SKM-1 treated with dmso at 0.1 percent for 144 hours (cell line): Measurements from ENCODE around the gene CRISP1.
"Not testable (repeated sequence)": the region's sequence is repeated elsewhere in the genome, so short reads cannot be mapped to it uniquely, and the experiment has no call there.

Experiments
- DNase-seq: peaks from one replicate; lab custom pipeline; 2025; ENCODE audit not compliant: unreplicated experiment; lab: John Stamatoyannopoulos, UW

The CRISP1 gene

DNA sequence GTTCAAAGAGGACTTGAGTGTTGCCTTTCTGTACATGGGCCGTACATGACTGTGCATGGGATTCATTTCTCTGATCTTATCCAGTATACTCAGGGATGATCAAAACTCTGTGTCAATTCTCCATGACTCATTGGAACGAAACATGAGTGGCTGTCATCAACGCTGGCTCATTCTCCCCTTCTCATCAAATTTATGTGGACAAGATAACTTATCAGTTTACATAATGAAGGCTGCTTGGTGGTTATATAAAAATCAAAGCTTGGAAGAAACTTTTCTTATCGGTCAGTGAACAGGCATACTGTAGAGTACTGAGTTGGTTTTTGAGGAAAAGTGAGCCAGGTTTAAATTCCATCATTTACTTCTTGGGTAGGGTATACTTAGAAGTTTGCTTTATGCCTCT is 24.9 kb downstream of the CRISP1 start:
- DNase-seq: no peak

DNA sequence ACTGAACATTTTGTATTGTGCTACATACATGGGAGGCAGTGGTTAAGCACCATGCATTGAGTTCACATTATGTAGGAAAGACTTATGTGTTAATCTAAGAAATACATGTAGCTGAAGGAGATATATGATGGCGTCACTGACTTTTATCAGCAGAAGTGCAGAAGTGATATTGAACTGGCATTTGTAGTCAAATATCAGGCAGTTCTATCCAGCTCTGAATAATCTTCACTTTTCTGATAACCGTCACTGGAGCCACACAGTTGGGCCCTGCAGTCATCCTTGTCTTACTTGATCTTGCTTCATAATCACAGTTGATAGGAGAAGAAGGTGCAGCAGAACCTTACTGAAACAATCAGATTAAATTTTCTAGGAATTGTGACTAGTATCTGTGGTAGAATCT is 26.4 kb downstream of the CRISP1 start:
- DNase-seq: no peak

DNA sequence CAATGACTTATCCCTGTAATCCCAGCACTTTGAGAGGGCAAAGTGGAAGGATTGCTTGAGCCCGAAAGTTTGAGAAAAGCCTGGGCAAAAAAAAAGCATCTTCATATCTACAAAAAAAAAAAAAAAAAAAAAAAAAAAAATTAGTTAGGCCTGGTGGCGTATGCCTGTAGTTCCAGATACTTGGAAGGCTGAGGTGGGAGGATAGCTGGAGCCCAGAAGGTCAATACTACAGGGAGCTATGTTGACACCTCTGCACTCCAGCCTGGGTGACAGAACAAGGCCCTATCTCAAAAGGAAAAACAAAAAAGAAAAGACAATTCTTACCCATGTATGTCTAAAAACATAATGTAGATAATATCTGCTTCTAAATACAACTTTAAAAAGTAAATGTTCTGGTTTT is 27.2 kb downstream of the CRISP1 start:
- DNase-seq: no peak

DNA sequence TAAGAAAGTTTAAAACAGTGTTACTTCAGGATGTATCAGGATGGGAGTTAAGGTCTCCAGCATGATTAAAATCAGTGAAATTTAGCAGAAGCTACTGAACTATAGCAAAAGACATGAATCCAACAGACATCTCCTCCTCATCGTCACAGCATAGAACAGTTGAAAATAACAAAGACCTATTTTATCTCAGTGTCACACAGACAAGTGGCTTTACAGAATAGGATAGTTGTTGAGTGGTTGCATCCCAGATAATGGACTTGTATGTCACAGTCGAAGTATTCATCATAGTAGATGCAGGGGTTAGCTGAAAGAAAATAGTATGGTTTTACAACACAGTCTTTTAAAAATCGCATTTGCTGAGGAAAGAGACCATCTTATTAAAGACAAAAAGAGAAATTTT is 31.2 kb downstream of the CRISP1 start:
- no peak for DNase-seq

DNA sequence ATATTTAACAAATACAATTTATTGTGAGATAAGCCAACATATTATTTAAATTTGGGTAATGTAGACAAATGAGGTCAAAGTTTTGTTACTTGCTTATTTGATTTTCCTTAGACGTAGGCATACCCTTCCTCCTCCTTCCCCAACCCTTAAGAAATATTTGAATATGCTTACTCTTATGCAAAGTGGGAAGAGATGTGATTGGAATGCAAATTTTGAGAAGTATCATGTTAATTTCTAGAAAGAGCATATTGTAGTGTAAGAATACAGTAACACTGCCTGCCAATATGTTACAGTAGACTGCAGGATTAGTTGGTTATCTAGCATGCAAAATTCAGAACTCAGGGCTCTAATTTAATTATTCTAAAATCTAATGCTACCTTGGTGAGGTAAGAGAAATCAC is 32.9 kb downstream of the CRISP1 start:
- no peak for DNase-seq

DNA sequence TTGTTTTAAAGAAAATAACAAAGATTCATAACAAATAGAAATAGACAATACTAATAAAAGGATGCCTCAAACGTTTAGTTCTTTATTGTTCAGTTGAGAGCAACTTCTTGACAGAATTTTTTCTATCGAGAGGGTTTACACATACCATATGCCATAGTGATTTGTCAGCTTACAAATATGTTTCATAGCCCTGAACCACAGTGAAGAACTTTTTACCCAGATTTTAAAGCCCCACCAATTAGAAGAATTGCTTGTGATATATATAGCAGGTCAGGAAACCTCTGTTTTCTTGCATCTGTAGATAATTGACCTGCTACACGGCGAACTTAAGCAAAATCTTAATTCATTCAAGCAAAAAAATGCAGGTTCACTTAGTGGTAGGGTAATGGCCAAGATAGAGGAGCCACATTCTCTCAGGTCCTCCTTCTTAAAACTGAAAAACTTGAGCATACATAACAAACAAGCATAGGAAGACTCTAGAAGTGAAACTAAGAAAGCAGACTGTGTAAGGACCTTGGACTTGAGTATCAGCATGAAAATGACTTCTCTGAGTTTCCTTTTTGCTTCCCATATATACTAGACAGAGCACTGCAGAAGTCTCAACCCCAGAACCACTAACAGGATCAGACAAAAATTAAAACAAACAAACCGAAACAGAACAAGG is 39.5 kb downstream of the CRISP1 start:
- no peak for DNase-seq

DNA sequence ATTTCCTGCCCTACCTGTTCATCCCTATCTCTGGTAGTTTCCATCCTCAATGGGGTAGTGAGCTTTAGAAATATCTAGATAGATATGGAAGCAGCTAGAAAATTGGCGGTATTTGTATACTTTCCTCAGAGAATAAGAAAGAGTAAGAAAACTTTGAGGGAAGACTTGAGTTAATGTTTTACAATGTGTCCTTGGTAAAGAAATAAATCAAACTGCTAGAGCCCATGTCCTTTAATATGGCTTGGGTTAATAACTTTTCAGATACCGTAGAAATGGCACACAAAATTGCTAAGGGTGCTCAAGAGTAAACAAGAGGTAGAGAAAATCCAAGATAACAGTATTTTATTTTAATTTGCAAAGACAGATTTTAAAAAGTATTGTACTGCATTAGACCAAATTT is 51.2 kb downstream of the CRISP1 start:
- no peak for DNase-seq

DNA sequence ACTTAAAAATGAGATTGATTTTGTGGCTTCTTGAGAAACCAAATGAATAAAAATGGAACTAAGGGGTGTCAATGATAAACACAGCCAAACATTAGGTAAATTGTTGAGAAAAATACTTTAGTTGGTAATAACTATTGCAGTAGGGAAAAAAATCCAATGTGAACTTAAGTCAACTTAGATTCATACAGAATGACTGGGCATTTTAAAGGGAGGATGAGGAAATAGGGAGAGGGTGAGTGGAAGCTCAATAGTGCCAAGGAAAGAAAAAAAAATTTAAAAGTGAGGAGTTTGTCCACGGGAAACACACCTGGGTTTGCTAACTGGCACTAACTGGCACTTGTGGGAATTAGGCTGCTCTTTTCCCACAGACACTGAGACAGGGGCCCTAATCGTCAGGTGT is 53.1 kb downstream of the CRISP1 start:
- DNase-seq: no peak

DNA sequence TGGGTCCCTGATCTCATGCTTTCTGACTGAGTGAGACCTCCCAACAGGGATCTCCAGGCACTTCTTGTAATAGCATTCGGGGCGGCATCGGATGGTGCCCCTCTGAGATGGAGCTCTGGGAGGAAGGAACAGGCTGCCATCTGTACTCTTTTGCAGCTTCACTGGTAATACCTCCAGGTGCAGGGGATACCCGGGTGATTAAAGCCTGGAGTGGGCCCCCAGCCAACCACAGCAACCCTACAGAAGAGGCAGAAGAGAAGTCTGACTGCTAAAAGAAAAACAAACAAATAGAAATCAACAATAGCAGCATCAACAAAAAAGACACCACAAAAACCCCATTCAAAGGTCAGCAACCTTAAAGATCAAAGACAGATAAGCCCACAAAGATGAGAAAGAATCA is 60.2 kb downstream of the CRISP1 start:
- DNase-seq: no peak

DNA sequence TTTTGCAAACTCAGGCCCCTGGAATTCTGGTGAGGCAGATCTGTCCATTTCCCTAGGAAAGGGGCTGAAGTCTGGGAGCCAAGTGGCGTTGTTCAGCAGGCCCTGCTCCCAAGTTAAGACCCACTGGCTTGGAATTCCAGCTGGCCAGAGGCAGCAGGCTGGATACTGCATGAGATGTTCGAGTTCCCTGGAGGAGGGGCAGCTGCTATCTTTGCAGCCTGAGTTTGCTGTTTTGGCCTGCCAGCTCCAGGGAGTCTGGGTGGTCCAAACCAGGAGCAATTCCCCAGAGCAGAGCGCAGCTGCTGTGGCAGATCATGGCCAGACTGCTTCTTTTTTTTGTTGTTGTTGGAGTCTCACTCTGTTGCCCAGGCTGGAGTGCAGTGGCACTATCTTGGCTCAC is 61.1 kb downstream of the CRISP1 start:
- no peak for DNase-seq

DNA sequence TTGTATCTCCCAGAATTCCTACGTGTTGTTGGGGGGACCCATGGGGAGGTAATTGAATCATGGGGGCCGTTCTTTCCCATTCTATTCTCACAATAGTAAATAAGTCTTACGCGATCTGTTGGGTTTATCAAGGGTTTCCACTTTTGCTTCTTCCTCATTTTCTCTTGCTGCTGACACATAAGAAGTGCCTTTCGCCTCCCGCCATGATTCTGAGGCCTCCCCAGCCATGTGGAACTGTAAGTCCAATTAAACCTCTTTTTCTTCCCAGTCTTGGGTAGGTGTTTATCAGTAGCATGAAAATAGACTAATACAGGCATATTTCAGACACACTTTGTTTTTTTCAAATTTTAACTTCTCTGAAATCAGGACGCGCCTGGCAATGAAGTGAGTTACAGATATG is 64.8 kb downstream of the CRISP1 start:
- no peak for DNase-seq

DNA sequence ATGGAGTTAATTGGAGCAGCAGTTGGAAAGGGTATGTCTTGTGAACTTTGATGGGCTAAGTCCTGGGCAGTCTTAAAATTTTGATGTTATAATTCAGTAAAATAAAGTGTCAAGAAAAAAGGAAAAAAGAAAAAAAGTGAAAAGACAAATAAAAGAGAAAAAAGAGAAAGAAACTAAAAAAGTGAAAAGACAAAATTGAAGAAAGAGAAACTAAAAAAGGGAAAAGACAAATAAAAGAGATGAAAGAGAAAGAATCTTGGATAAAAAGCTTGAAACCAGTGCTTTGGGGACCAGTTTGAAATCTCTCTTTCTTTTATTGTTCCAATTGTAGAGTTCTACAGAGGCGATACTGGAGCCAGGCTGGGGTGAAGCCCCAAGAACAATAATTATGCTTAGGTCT is 67.2 kb downstream of the CRISP1 start:
- no peak for DNase-seq

DNA sequence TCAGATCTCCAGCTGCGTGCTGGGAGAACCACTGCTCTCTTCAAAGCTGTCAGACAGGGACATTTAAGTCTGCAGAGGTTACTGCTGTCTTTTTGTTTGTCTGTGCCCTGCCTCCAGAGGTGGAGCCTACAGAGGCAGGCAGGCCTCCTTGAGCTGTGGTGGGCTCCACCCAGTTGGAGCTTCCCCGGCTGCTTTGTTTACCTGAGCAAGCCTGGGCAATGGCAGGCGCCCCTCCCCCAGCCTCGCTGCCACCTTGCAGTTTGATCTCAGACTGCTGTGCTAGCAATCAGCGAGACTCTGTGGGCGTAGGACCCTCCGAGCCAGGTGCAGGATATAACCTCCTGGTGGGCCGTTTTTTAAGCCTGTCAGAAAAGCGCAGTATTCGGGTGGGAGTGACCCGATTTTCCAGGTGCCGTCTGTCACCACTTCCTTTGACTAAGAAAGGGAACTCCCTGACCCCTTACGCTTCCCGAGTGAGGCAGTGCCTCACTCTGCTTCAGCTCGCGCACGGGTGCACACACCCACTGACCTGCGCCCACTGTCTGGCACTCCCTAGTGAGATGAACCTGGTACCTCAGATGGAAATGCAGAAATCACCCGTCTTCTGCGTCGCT is 69.4 kb downstream of the CRISP1 start:
- DNase-seq: not testable (repeated sequence)

DNA sequence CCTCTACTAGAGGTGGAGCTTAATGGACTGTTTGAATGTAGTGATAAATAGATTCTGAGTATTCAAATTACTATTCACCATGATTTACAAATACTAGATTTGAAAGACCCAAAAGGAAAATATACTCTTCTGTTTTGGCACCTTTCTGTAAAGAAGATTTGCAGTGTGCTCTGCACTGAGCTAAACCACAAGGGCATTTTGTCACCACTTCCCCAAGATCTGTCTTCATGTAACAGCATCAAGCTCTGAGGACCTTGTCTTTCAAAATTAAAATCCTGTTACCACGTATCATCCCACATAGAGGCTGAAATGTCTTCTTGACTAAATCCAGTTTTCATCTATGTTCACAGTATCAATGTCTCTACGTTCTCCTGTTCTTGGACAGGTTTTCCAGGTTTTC is 76.0 kb downstream of the CRISP1 start:
- DNase-seq: no peak

DNA sequence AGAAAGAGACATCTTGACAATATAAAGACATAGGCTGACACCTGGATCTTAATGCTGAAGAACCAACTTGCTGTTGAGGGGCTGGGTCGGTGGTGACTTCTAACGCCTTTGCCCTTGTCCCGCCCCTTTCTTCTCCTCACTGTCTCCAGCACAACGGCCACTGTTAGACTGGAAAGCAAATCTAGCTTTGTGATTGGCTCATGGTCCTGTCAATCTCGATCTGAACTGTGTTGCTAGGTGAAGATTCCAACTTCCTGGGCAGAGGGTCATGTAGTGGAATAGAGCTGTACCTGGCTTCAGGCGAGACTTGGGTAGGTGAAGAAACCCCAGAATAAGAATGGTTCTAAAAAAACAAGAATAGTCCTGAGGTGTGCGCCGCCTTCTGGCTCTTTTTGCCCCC is 79.2 kb downstream of the CRISP1 start, which contains the start of gene PGK2:
PGK2 (minus strand) TSS at position 110 of the 400 bp plus-strand sequence; CDS start at position 12, 98 bp downstream.
- no peak for DNase-seq

DNA sequence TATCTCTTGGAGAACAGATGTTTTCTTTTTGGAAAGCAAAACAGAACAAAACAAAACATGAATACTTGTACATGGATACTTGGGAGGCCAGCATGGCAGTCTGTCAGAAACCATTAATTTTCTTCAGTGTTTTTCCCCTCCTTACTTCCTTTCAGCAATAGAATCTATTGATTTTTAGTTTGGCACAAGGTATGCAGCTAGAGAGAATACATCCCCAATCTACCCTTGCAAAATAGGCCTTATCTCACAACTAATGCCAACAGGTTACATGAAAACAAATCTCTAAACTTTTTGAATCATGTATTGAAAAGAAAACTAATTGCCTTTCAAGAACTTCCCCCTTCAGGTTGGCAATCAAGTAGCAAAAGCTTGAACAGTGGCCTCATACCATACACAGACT is 82.1 kb downstream of the CRISP1 start:
- no peak for DNase-seq
